Ovary (tissue), 9 donors: ENCODE results near the gene CNMD. TPM values are rescaled to one million over a fixed set of nuclear protein-coding genes. Genes with fewer than 3 reads are reported as not detected.

ENCODE experiments used
- DNase-seq, 5 donors: peaks; one replicate each; pipeline ENCODE4 v3.0.0-alpha.2; 2019 to 2020
- H3K27ac ChIP-seq, 2 donors: fragments of 200-600 bp; one replicate each; pipeline versions ENCODE4 v1.5.1 to v1.8.0; 2019 to 2022
- H3K27me3 ChIP-seq: fragments of 200-600 bp; one replicate; pipeline ENCODE4 v1.8.0; 2022
- H3K36me3 ChIP-seq: fragments of 200-600 bp; sonication (generic); one replicate; pipeline ENCODE4 v1.5.1; 2019
- H3K4me1 ChIP-seq: one replicate; pipeline ENCODE4 v1.8.1; 2013; ENCODE audit warnings: mild to moderate bottlenecking, moderate library complexity; ENCODE audit not compliant: insufficient read depth
- H3K4me3 ChIP-seq: fragments of 200-600 bp; sonication (generic); one replicate; pipeline ENCODE4 v1.5.1; 2017
- H3K9me3 ChIP-seq, 2 donors: fragments of 200-600 bp in 1 of 2; sonication (generic) in 1 of 2; one replicate each; pipeline versions ENCODE4 v1.5.1 to v1.8.1; 2013 to 2019; ENCODE audit warnings: mild to moderate bottlenecking in 1 of 2, moderate library complexity in 1 of 2
- EP300 ChIP-seq: sonication (generic); formaldehyde crosslinking; IDR thresholded peaks from one replicate; pipeline ENCODE4 v1.6.1; 2017; ENCODE audit warnings: antibody characterized with exemption
- POLR2A ChIP-seq: fragments of 450-650 bp; IDR thresholded peaks from one replicate; pipeline ENCODE4 v1.6.1; 2017; ENCODE audit warnings: antibody characterized with exemption, mild to moderate bottlenecking, moderate library complexity
- WGBS, 3 donors: extraction: QIAGEN DNeasy Blood & Tissue Kit in 1 of 3; methylation state at CpG; one replicate each; pipeline versions ENCODE4 v1.1.5 to v1.1.7; 2013 to 2017; 5-methylcytosine and 5-hydroxymethylcytosine counted together
- intact Hi-C, 4 donors: fragments of 100-400 bp; cut with DNase I; formaldehyde crosslinking; loops; one replicate each; pipeline versions ENCODE4 v1.11.0 to v1.15.1; 2022 to 2023
- polyA plus RNA-seq, 2 donors: library from polyadenylated mRNA; stranded (reverse); fragments of 200-250 nt in 1 of 2; fragments of 350-450 nt in 1 of 2; fragmentation: Illumina TruSeq in 1 of 2; extraction: RNeasy Lipid Tissue Mini Kit (QIAGEN cat#74804) in 1 of 2; gene quantifications; one replicate each; pipeline ENCODE4 v1.2.3, GENCODE V29; 2013 to 2014
- total RNA-seq, 7 donors: library from RNA; depleted of rRNA in 2 of 7; stranded (reverse); fragments of >200 nt in 2 of 7; fragmentation: NEBNext Ultra II Directional in 3 of 7; extraction: Animal tissue kit (Norgen Biotek cat#: 25700) in 3 of 7; gene quantifications; one replicate each; pipeline versions ENCODE4 v1.1.0 to v1.2.4, GENCODE V29; 2016 to 2023
- TF ChIP-seq, protein P1 (sequence below), 3 donors: fragments of 450-650 bp in 2 of 3; fragments of 200-600 bp in 1 of 3; IDR thresholded peaks; one replicate each; pipeline versions ENCODE4 v1.5.1 to v1.8.0; 2016 to 2022; ENCODE audit warnings: antibody characterized with exemption in 3 of 3, mild to moderate bottlenecking in 1 of 3
- donor health status: DM: no; HTN: no; CAD: no; lungs with moderate emphysema.
- donor health status: DM: no; HTN: no; CAD: no.
- donor health status: Bipolar disorder and iron deficiency.
- donor health status: DM: yes; HTN: yes; CAD: no.
- donor health status: DM: no; HTN: no; CAD: no.
- donor health status: DM: yes; HTN: yes; CAD: no.

Gene CNMD
- total and polyA plus RNA-seq, 9 donors: not detected

DNA sequence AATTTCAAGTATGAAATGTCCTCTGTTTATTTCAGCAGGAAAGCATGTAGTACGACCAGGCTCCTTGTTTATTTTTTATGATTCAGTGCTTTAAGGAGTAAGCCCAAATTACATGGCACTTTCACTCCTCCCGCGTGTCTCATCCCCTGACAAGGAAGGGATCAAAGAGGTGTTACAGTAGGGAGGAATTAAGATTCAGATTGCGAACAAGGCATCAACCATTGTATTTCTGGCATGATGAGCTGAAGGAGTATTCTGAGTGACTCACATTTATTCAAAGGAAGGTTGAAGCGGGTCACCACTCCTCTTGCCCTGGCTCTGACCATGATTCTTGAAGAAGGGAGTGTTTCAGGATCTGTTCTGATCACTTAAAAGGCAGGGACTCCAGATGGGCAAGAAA is 46.1 kb upstream of the CNMD start:
- DNase-seq: no peak
- TF ChIP-seq POLR2A (no peak), EP300 (no peak)
- TF ChIP-seq, protein P1, sequence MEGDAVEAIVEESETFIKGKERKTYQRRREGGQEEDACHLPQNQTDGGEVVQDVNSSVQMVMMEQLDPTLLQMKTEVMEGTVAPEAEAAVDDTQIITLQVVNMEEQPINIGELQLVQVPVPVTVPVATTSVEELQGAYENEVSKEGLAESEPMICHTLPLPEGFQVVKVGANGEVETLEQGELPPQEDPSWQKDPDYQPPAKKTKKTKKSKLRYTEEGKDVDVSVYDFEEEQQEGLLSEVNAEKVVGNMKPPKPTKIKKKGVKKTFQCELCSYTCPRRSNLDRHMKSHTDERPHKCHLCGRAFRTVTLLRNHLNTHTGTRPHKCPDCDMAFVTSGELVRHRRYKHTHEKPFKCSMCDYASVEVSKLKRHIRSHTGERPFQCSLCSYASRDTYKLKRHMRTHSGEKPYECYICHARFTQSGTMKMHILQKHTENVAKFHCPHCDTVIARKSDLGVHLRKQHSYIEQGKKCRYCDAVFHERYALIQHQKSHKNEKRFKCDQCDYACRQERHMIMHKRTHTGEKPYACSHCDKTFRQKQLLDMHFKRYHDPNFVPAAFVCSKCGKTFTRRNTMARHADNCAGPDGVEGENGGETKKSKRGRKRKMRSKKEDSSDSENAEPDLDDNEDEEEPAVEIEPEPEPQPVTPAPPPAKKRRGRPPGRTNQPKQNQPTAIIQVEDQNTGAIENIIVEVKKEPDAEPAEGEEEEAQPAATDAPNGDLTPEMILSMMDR (IDR thresholded peaks at IDR 0.05): no peak
- 20 to 22% (median 22%) methylated on average over 5 of the region's 5 CpGs for WGBS, 3 donors

DNA sequence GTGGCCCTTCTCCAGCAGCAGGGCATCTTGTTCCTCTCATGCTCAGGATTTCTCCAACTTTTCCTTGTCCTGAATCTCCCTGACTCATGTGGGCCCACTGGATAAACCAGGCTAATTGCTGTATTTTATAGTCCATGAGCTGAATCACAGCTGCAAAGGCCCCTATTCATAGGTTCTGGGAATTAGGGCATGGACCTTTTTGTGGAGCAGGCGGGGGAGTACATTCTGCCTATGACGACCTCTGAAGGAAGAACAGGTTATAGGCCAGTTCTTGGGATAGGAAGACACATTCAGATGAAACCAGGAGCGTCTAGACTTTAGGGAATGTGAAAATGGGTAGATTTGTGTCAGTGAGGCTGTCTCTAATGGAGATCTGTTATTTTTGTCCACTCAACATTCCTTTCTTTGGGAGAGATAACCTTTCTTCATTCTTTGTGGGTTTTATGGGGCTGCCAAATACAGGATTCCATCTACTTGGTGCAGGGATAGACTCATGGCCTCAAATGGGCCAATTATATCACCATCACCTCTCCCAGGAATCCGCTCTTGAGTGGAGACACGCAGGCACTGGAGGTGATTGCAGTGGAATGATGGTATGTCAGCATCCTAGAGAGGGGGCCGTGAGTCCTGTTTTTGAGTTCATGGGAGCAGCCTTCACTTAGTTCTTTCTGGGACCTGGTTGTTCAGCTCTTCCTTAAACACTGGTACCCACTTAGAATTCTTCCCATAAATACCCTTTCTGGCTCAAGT is 45.1 kb upstream of the CNMD start:
- Histone ChIP-seq H3K27ac (no peak overlapping the region), H3K9me3 (no peaks in the 10 kb centered on the region), H3K27me3 (no peaks in the 10 kb centered on the region), H3K4me1 (no peaks in the 10 kb centered on the region), H3K36me3 (no peaks in the 10 kb centered on the region), H3K4me3 (no peak overlapping the region)
- WGBS, 3 donors: 64 to 71% (median 65%) methylated on average over 6 of the region's 6 CpGs
- no peak for DNase-seq
- TF ChIP-seq, protein P1 (IDR thresholded peaks at IDR 0.05): no peak
- TF ChIP-seq POLR2A (no peak), EP300 (no peak)
- intact Hi-C loops: no loop called here

More for the DNA sequence above, 46.1 kb upstream of the CNMD start:
- no peak overlapping the region for H3K4me3 ChIP-seq
- no peaks in the 10 kb centered on the region for H3K4me1 ChIP-seq
- no peaks in the 10 kb centered on the region for H3K27me3 ChIP-seq
- no peaks in the 10 kb centered on the region for H3K9me3 ChIP-seq
- H3K36me3 ChIP-seq: no peaks in the 10 kb centered on the region
- no peak overlapping the region for H3K27ac ChIP-seq
- intact Hi-C loops: no loop called here

DNA sequence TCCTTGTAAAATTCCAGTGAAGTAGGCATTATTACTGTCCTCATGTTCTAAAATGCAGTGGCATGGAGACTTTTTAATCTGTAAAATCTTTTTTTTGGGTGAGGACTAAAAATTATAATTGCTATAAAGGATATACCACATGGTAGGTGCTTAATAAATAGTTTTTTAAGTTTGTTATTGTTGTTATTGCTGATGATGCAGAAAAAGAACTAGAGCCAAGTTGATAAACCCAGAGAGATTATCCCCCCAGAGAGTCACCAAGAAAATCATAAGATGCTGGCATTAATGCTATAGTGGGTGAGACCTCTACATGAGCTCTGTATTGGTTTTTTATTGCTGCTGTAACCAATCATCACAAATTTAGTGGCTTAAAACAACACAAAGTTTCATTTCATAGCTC is 44.3 kb upstream of the CNMD start:
- Histone ChIP-seq H3K27me3 (no peaks in the 10 kb centered on the region), H3K36me3 (no peaks in the 10 kb centered on the region), H3K9me3 (no peaks in the 10 kb centered on the region), H3K4me1 (no peaks in the 10 kb centered on the region), H3K4me3 (no peak overlapping the region), H3K27ac (no peak overlapping the region)
- TF ChIP-seq, protein P1 (IDR thresholded peaks at IDR 0.05): no peak
- TF ChIP-seq EP300 (no peak), POLR2A (no peak)
- intact Hi-C loops: no loop called here
- no peak for DNase-seq

DNA sequence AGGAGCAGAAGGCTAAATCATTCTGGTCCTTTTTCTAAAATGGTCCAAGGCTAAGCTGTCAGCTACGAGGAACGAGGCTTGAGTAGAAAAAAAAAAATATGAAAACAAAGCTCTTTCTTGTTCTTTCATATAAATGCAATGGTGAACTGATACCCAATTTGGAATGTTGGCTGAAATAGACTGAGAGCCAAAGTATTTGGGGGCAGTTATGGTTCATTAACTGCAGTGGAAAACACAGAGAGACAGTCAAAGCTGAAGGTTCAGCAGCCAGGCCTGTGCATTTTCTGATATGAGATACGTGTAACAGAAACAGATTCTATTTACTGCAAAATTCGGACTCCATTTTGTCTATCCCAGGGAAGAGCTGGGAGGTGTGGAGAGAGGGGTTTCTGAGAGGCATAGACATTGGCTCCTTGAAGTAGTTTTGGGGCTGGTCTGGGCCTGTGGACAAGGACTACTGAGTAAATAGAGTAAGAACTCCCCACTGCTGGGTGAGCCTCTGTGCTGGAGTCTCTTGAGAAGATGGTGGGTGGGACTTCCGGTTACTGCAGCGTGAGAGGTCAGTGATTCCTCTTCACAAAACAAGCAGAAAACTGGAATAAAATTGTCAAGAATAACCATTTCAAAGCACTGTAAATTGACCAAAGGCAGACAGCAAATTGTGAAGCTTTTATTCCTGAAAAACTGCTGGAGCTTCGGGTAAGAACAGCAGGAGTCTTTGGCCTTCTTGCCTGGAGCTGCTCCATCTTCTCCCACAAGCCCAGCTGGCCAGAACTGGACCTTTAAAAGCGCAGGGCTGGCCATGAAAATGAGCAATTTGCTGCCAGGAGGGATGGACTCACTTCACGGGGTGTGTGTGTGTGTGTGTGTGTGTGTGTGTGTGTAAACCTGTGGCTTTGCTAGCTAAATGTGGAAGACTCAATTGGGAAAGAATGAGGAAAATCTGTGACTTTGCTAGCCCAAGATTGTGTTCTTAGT is 43.1 kb upstream of the CNMD start:
- TF ChIP-seq EP300 (no peak), POLR2A (no peak)
- TF ChIP-seq, protein P1 (IDR thresholded peaks at IDR 0.05): no peak
- Histone ChIP-seq H3K9me3 (no peaks in the 10 kb centered on the region), H3K36me3 (no peaks in the 10 kb centered on the region), H3K27me3 (no peaks in the 10 kb centered on the region), H3K4me1 (no peaks in the 10 kb centered on the region), H3K4me3 (no peak overlapping the region), H3K27ac (no peak overlapping the region)
- WGBS, 3 donors: 51 to 60% (median 56%) methylated on average over 9 of the region's 9 CpGs
- intact Hi-C loops: no loop called here
- no peak for DNase-seq
